Lung (tissue), 12 donors: ENCODE measurements around the gene SUSD4. TPM values are rescaled to one million over a fixed set of nuclear protein-coding genes. Genes with fewer than 3 reads are reported as not detected.

ENCODE experiments used
- ATAC-seq: fragments of 200-7000 bp; cut with Tn5 transposase; one replicate; pipeline ENCODE4 v1.9.1; 2020; ENCODE audit warnings: moderate number of reproducible peaks; ENCODE audit not compliant: insufficient read depth, low FRiP score
- DNase-seq, 3 donors: peaks; one replicate each; pipeline ENCODE4 v3.0.0-alpha.2; 2013 to 2017
- H3K27ac ChIP-seq, 2 donors: one replicate each; pipeline ENCODE4 v1.5.1; 2013; ENCODE audit warnings: mild to moderate bottlenecking in 2 of 2, moderate library complexity in 2 of 2, control low read depth in 1 of 2, inconsistent platforms in 1 of 2, low read depth in 1 of 2, low read length in 1 of 2
- H3K27me3 ChIP-seq, 3 donors: one replicate each; pipeline ENCODE4 v1.5.1; 2013; ENCODE audit warnings: low read length in 2 of 3; ENCODE audit not compliant: control insufficient read depth in 3 of 3, insufficient read depth in 3 of 3
- H3K36me3 ChIP-seq, 4 donors: one replicate each; pipeline ENCODE4 v1.5.1; 2013; ENCODE audit warnings: low read length in 4 of 4, mild to moderate bottlenecking in 1 of 4, moderate library complexity in 1 of 4; ENCODE audit not compliant: control insufficient read depth in 4 of 4, insufficient read depth in 4 of 4
- H3K4me1 ChIP-seq, 5 donors: one replicate each; pipeline ENCODE4 v1.5.1; 2013; ENCODE audit warnings: low read length in 5 of 5, mild to moderate bottlenecking in 2 of 5, moderate library complexity in 1 of 5; ENCODE audit not compliant: control insufficient read depth in 5 of 5, insufficient read depth in 5 of 5
- H3K4me3 ChIP-seq: one replicate; pipeline ENCODE4 v1.5.1; 2013; ENCODE audit warnings: mild to moderate bottlenecking, control low read depth, moderate library complexity
- H3K9ac ChIP-seq, 2 donors: one replicate each; pipeline ENCODE4 v1.5.1; 2013; ENCODE audit warnings: low read length in 2 of 2, control low read depth in 1 of 2; ENCODE audit not compliant: insufficient read depth in 1 of 2
- H3K9me3 ChIP-seq, 4 donors: one replicate each; pipeline ENCODE4 v1.5.1; 2013; ENCODE audit warnings: low read length in 3 of 4, mild to moderate bottlenecking in 1 of 4, moderate library complexity in 1 of 4; ENCODE audit not compliant: control insufficient read depth in 4 of 4, insufficient read depth in 3 of 4
- WGBS, 2 donors: extraction: QIAGEN DNeasy Blood & Tissue Kit; methylation state at CpG; one replicate each; pipeline ENCODE4 v1.1.7; 2013; 5-methylcytosine and 5-hydroxymethylcytosine counted together
- polyA plus RNA-seq, 2 donors: library from polyadenylated mRNA; stranded (reverse); fragments of 200-250 nt; gene quantifications; one replicate each; pipeline ENCODE4 v1.2.1, GENCODE V29; 2013
- total RNA-seq, 2 donors: library from RNA; depleted of rRNA in 1 of 2; stranded (reverse); fragments of >200 nt in 1 of 2; gene quantifications; one replicate each; pipeline ENCODE4 v1.2.1, GENCODE V29; 2014 to 2021
- TF ChIP-seq, protein P1 (sequence below): IDR thresholded peaks from 2 replicates; pipeline ENCODE4 v1.5.1; 2012; ENCODE audit warnings: mild to moderate bottlenecking; ENCODE audit errors: control extremely low read depth, extremely low read depth
- donor health status: control.
- donor health status: control.
- donor health status: Bipolar disorder and iron deficiency.
- donor health status: healthy.
- donor health status: DM: yes; HTN: yes; CAD: no.

Gene SUSD4
- total and polyA plus RNA-seq, 4 donors = 2.8 to 17.0 (median 4.9) TPM

DNA sequence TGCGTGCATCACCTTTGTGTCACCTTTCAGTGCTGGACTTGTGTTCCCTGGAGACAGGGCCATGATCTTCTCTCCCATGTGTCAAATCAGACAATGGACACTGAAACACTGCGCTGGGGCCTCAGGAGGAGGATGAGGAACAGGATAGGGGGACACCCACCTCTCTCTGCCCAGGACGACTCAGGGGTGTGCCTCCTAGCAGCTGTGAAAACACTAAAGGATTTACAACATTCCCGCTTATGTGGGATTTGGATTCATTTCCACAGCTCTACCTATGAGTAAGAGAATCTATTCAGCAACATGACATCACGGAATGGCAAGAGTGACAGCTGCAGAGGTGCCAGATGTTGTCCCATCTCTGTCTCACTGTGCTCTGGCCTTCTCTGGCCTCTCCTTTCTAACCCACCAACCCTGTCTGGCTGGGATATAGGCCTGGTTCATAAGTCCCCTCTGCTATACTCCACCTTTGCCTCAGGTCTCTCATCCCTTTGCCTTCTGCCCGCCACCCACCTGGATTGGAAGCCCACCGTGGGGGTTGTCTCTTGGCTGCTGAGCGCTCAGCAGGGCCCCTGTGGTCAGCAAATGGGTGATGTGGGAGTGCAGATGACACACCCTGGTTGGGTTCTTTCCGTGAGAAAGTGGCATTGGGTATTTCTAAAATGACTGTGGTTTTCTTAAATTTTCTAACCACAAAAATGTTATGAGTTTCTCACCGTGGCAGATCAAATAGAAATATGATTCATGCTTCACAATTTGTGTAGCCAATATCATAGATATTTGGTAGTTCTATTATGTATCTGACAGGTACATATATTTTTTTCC is 173.9 kb downstream of the SUSD4 start:
- ATAC-seq (no peak), DNase-seq (no peak)
- 73 to 74% methylated on average over 10 of the region's 10 CpGs for WGBS, 2 donors

DNA sequence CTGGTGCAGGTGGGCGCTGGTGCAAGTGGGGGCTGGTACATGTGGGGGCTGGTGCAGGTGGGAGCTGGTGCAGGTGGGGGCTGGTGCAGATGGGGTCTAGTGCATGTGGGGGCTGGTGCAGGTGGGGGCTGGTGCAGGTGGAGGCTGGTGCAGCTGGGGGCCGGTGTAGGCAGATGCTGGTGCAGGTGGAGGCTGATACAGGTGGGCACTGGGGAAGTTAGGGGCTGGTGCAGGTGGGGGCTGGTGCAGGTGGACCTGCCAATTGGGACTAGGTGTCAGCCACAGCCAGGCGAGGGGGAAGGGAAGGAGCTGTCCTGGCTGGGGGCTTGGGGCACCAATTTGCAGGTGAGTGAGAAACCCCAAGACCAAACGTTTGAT is 174.5 kb downstream of the SUSD4 start:
- DNase-seq (no peak), ATAC-seq (no peak)
- Histone ChIP-seq H3K9me3 (no peaks in the 10 kb centered on the region), H3K9ac (no peak overlapping the region), H3K27me3 (peaks cover 0 to 2% (median 0%) of the 10 kb centered on the region in 3 donors), H3K4me1 (no peaks in the 10 kb centered on the region), H3K4me3 (no peak overlapping the region), H3K27ac (no peak overlapping the region), H3K36me3 (no peaks in the 10 kb centered on the region)
- TF ChIP-seq, protein P1, sequence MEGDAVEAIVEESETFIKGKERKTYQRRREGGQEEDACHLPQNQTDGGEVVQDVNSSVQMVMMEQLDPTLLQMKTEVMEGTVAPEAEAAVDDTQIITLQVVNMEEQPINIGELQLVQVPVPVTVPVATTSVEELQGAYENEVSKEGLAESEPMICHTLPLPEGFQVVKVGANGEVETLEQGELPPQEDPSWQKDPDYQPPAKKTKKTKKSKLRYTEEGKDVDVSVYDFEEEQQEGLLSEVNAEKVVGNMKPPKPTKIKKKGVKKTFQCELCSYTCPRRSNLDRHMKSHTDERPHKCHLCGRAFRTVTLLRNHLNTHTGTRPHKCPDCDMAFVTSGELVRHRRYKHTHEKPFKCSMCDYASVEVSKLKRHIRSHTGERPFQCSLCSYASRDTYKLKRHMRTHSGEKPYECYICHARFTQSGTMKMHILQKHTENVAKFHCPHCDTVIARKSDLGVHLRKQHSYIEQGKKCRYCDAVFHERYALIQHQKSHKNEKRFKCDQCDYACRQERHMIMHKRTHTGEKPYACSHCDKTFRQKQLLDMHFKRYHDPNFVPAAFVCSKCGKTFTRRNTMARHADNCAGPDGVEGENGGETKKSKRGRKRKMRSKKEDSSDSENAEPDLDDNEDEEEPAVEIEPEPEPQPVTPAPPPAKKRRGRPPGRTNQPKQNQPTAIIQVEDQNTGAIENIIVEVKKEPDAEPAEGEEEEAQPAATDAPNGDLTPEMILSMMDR = no peak
- WGBS, 2 donors = 87% methylated on average over 4 of the region's 4 CpGs

More for the DNA sequence above, 173.9 kb downstream of the SUSD4 start:
- H3K9ac ChIP-seq = no peak overlapping the region
- peaks cover 0 to 2% (median 0%) of the 10 kb centered on the region in 3 donors for H3K27me3 ChIP-seq
- no peaks in the 10 kb centered on the region for H3K4me1 ChIP-seq
- H3K4me3 ChIP-seq = no peak overlapping the region
- H3K36me3 ChIP-seq = no peaks in the 10 kb centered on the region
- TF ChIP-seq, protein P1 = no peak
- H3K27ac ChIP-seq = no peak overlapping the region
- no peaks in the 10 kb centered on the region for H3K9me3 ChIP-seq

DNA sequence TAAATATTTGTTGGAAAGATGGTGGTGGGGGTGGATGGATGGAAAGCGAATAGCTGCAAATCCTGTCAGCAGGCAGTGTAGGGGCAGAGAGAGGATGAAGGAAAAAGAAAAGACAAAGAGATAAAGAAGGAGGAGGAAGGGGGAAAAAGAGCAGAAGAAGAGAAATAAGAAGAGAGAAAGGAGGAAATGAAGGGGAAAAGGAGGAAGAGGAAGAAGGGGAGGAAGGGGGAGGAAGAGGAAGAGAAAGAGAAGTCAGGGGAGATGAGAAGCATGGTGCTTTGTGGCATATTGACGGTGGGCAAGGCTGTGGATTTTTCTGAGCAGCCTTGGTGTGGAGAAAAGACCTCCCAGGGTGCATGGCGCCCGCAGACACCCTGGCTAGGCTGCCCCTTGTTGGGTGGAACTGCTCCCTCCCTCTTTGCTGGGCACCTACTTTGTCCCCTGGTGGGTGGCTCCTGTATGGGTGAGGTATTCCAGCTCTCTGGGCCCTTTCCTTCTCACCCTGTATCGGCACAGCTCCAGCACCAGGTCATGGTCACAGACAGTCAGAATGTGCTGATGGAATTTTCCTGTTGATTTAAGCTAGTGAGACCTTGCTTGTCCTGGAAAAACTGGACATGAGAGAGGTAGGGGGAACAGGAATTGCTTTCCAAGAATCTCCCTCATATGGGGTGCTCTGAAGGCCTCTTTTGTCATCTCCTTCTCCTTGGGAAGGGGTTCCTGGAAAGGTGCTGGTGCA is 175.2 kb downstream of the SUSD4 start:
- Histone ChIP-seq H3K9ac (no peak overlapping the region), H3K4me1 (no peaks in the 10 kb centered on the region), H3K4me3 (no peak overlapping the region), H3K36me3 (no peaks in the 10 kb centered on the region), H3K27ac (no peak overlapping the region), H3K27me3 (peaks cover 0 to 2% (median 0%) of the 10 kb centered on the region in 3 donors), H3K9me3 (no peaks in the 10 kb centered on the region)
- WGBS, 2 donors = 83 to 86% methylated on average over 5 of the region's 5 CpGs
- TF ChIP-seq, protein P1 = no peak
- ATAC-seq (no peak), DNase-seq (no peak)
